PC-9 (cell line): Measurements from ENCODE around the gene FARS2. TPM values are rescaled to one million over a fixed set of nuclear protein-coding genes. Genes with fewer than 3 reads are reported as not detected.

ENCODE experiments used
- BruUV-seq: library from RNA; stranded (reverse); fragments of 400-500 nt; replicated peaks from 2 replicates; lab custom pipeline; 2021; lab: Mats Ljungman, UMichigan
- CTCF ChIA-PET: fragments of 300-600 bp; sonication (Branson Sonifier 250); formaldehyde crosslinking; loops from one replicate; lab custom pipeline; 2022; ENCODE audit warnings: antibody characterized with exemption; lab: Charles Lee
- POLR2A ChIA-PET: fragments of 300-600 bp; sonication (Branson Sonifier 250); formaldehyde crosslinking; loops from one replicate; lab custom pipeline; 2022; ENCODE audit warnings: antibody characterized with exemption; ENCODE audit not compliant: unreplicated experiment; lab: Charles Lee
- DNase-seq, 2 experiments: peaks; one replicate each; pipeline versions ENCODE4 v3.0.0 to v3.0.0-alpha.2; 2015 to 2022; ENCODE audit warnings: mixed read lengths in 1 of 2
- H2AFZ ChIP-seq: fragments of 200-600 bp; sonication (generic); 2 replicates; pipeline ENCODE4 v1.8.1; 2017; ENCODE audit warnings: antibody characterized with exemption
- H3F3A ChIP-seq: fragments of 200-600 bp; sonication (generic); 2 replicates; pipeline ENCODE4 v1.8.1; 2017; ENCODE audit warnings: antibody characterized with exemption, mild to moderate bottlenecking, low read depth; ENCODE audit not compliant: insufficient read depth
- H3K27ac ChIP-seq: fragments of 200-600 bp; sonication (generic); 2 replicates; pipeline ENCODE4 v1.6.1; 2016; ENCODE audit warnings: mixed run types
- H3K27me3 ChIP-seq: fragments of 200-600 bp; sonication (generic); 2 replicates; pipeline ENCODE4 v1.6.1; 2016; ENCODE audit warnings: low read depth, mixed run types; ENCODE audit not compliant: insufficient read depth
- H3K36me3 ChIP-seq: fragments of 200-600 bp; sonication (generic); 2 replicates; pipeline ENCODE4 v1.6.1; 2016; ENCODE audit warnings: low read depth, mixed run types
- H3K4me1 ChIP-seq: fragments of 200-600 bp; sonication (generic); replicated peaks from 2 replicates; pipeline ENCODE4 v1.6.1; 2016; ENCODE audit warnings: mixed run types; ENCODE audit not compliant: insufficient read depth
- H3K4me2 ChIP-seq: fragments of 200-600 bp; sonication (generic); 2 replicates; pipeline ENCODE4 v1.6.1; 2017; ENCODE audit warnings: mixed run types
- H3K4me3 ChIP-seq: fragments of 200-600 bp; sonication (generic); 2 replicates; pipeline ENCODE4 v1.6.1; 2016; ENCODE audit warnings: mixed run types
- H3K79me2 ChIP-seq: fragments of 200-600 bp; sonication (generic); 2 replicates; pipeline ENCODE4 v1.6.1; 2017; ENCODE audit warnings: low read depth, mixed run types
- H3K9me2 ChIP-seq: fragments of 200-600 bp; sonication (generic); 2 replicates; pipeline ENCODE4 v1.8.1; 2017; ENCODE audit warnings: mild to moderate bottlenecking; ENCODE audit not compliant: insufficient read depth
- H3K9me3 ChIP-seq: fragments of 200-600 bp; sonication (generic); 2 replicates; pipeline ENCODE4 v1.8.1; 2016; ENCODE audit warnings: low read depth; ENCODE audit not compliant: insufficient read depth
- H4K20me1 ChIP-seq: fragments of 200-600 bp; sonication (generic); 2 replicates; pipeline ENCODE4 v1.8.1; 2017; ENCODE audit not compliant: insufficient read depth
- EZH2 ChIP-seq: fragments of 200-600 bp; sonication (generic); IDR thresholded peaks from 2 replicates; pipeline ENCODE4 v1.8.0; 2017; ENCODE audit warnings: antibody characterized with exemption, low read depth
- intact Hi-C: fragments of 100-400 bp; cut with micrococcal nuclease; formaldehyde crosslinking; loops from one replicate; pipeline ENCODE4 v1.10.0; 2022; ENCODE audit not compliant: unreplicated experiment
- total RNA-seq: library from RNA; stranded (reverse); gene quantifications from 2 replicates; pipeline ENCODE4 v1.2.3, GENCODE V29; 2021
- TF ChIP-seq, protein P1 (sequence below): fragments of 200-600 bp; sonication (generic); conservative IDR thresholded peaks from 2 replicates; pipeline ENCODE4 v1.6.1; 2017; ENCODE audit warnings: mixed run types, antibody characterized with exemption, mild to moderate bottlenecking, moderate library complexity

Gene FARS2
- total RNA-seq, 1 experiment from 2014 or later: 26.7 TPM

DNA sequence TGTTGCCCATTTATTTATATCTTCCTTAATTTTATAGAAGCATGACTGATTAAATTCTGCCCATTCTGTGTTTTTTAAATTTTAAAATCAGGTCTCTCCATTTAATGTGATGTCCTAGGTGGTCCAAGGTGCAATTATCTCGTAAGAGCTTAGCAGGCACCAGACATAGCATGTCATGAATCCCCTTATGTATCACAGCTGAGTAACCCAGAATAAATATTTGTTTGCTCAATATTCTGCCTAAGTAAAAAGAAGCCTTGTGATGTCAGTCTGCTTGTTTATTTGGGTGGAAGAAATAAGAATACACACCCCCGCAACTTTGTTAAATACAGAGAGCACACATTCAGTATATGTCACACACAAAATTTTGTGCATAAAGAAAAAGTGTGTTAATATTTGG, 211.3 kb downstream of the FARS2 start:
- no TSS peak for BruUV-seq
- DNase-seq: no peak
- intact Hi-C loops: loop anchor here (10.0 kb wide), 2 partner anchors 392 to 522 kb away; no protein-coding TSS in a partner anchor
- no peak overlapping the region for H3K27ac ChIP-seq
- H3K79me2 ChIP-seq: no peaks in the 10 kb centered on the region
- H3K4me1 ChIP-seq: no peaks in the 10 kb centered on the region
- ChIA-PET POLR2A (no interaction called here), CTCF (no interaction called here)
- TF ChIP-seq, protein P1, sequence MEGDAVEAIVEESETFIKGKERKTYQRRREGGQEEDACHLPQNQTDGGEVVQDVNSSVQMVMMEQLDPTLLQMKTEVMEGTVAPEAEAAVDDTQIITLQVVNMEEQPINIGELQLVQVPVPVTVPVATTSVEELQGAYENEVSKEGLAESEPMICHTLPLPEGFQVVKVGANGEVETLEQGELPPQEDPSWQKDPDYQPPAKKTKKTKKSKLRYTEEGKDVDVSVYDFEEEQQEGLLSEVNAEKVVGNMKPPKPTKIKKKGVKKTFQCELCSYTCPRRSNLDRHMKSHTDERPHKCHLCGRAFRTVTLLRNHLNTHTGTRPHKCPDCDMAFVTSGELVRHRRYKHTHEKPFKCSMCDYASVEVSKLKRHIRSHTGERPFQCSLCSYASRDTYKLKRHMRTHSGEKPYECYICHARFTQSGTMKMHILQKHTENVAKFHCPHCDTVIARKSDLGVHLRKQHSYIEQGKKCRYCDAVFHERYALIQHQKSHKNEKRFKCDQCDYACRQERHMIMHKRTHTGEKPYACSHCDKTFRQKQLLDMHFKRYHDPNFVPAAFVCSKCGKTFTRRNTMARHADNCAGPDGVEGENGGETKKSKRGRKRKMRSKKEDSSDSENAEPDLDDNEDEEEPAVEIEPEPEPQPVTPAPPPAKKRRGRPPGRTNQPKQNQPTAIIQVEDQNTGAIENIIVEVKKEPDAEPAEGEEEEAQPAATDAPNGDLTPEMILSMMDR: no peak
- no peak for TF ChIP-seq EZH2
- no peak overlapping the region for H3K4me3 ChIP-seq
- no peaks in the 10 kb centered on the region for H3K9me2 ChIP-seq
- no peak overlapping the region for H2AFZ ChIP-seq
- no peaks in the 10 kb centered on the region for H3K36me3 ChIP-seq
- H3K27me3 ChIP-seq: no peaks in the 10 kb centered on the region
- no peaks in the 10 kb centered on the region for H4K20me1 ChIP-seq
- no peaks in the 10 kb centered on the region for H3K9me3 ChIP-seq
- no peaks in the 10 kb centered on the region for H3F3A ChIP-seq
- no peak overlapping the region for H3K4me2 ChIP-seq

DNA sequence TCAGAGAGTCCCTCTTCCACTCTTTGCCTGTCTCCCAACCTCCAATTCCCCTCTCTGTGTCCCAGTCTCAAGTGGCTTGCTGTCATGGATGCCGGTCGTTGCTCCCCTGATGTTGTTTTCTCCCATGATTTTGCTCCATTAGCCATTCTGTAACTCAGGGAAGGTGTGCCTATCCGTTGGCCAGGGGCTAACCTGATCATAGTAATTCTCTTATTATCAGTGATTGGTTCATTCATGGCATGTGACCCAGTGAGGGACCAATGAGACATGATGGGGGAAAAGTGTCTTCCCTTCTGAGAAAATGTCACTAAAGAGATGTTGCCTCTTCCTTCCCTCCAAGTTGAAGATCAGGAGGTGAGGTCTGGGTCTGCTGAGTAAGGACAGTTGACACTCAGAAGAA, 214.5 kb downstream of the FARS2 start:
- H4K20me1 ChIP-seq: no peaks in the 10 kb centered on the region
- TF ChIP-seq EZH2: no peak
- TF ChIP-seq, protein P1: no peak
- no peak for DNase-seq
- no peaks in the 10 kb centered on the region for H3K9me2 ChIP-seq
- H3K4me1 ChIP-seq: no peaks in the 10 kb centered on the region
- no peak overlapping the region for H3K4me2 ChIP-seq
- H3K4me3 ChIP-seq: no peak overlapping the region
- no peaks in the 10 kb centered on the region for H3F3A ChIP-seq
- POLR2A ChIA-PET: no interaction called here
- intact Hi-C loops: loop anchor here (10.0 kb wide), 2 partner anchors 389 to 519 kb away; no protein-coding TSS in a partner anchor
- H3K36me3 ChIP-seq: no peaks in the 10 kb centered on the region
- CTCF ChIA-PET: no interaction called here
- no peaks in the 10 kb centered on the region for H3K27me3 ChIP-seq
- no peak overlapping the region for H3K27ac ChIP-seq
- H3K79me2 ChIP-seq: no peaks in the 10 kb centered on the region
- H2AFZ ChIP-seq: no peak overlapping the region
- no peaks in the 10 kb centered on the region for H3K9me3 ChIP-seq
- no TSS peak for BruUV-seq

DNA sequence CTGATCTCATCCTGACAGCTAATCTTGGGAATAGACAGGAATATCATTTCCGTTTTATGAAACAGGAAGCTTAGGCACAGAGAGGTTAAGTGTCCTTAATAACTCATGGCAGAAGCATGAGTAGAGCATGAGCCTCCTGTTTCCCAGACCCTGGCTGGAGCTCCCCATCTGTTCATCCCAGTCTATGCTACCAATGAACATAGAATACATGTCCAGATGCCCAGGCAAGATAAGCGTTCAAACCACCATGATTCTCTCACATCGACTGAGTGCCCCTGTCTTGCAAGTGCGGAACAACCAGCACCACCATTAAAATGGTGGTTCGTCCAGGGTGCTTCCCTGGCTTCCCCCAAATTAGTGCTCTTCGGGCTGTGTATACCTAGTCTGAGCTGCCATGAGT, 217.1 kb downstream of the FARS2 start:
- Histone ChIP-seq H3K79me2 (no peaks in the 10 kb centered on the region), H3K27ac (no peak overlapping the region), H3K4me1 (no peaks in the 10 kb centered on the region), H3K4me3 (no peak overlapping the region), H3K9me3 (no peaks in the 10 kb centered on the region), H3K9me2 (no peaks in the 10 kb centered on the region), H3K36me3 (no peaks in the 10 kb centered on the region), H3K27me3 (no peaks in the 10 kb centered on the region), H2AFZ (no peak overlapping the region), H4K20me1 (no peaks in the 10 kb centered on the region), H3F3A (no peaks in the 10 kb centered on the region), H3K4me2 (no peak overlapping the region)
- POLR2A ChIA-PET: no interaction called here
- CTCF ChIA-PET: no interaction called here
- DNase-seq: no peak
- BruUV-seq: no TSS peak
- intact Hi-C loops: loop anchor here (10.0 kb wide), 2 partner anchors 386 to 516 kb away; no protein-coding TSS in a partner anchor
- TF ChIP-seq EZH2: no peak
- TF ChIP-seq, protein P1: no peak
